Measurements from ENCODE around the gene ZNF25.

GRCh38 chr10:37965006-37965405 is 11.4 kb downstream of the ZNF25 start:
- TF ChIP-seq MAX (CRISPR knock-in tag; IDR thresholded peaks at IDR 0.05), result no peak
- no peak for TF ChIP-seq NFRKB (IDR thresholded peaks at IDR 0.05; ENCODE audit: low read depth)
- TF ChIP-seq, protein P1, sequence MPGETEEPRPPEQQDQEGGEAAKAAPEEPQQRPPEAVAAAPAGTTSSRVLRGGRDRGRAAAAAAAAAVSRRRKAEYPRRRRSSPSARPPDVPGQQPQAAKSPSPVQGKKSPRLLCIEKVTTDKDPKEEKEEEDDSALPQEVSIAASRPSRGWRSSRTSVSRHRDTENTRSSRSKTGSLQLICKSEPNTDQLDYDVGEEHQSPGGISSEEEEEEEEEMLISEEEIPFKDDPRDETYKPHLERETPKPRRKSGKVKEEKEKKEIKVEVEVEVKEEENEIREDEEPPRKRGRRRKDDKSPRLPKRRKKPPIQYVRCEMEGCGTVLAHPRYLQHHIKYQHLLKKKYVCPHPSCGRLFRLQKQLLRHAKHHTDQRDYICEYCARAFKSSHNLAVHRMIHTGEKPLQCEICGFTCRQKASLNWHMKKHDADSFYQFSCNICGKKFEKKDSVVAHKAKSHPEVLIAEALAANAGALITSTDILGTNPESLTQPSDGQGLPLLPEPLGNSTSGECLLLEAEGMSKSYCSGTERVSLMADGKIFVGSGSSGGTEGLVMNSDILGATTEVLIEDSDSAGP (CRISPR knock-in tag; IDR thresholded peaks at IDR 0.05), result no peak
- no peak for TF ChIP-seq ZNF224 (CRISPR knock-in tag; IDR thresholded peaks at IDR 0.05)
- no peak for TF ChIP-seq PML (IDR thresholded peaks at IDR 0.05; ENCODE audit: low read length)
- TF ChIP-seq, protein P2, sequence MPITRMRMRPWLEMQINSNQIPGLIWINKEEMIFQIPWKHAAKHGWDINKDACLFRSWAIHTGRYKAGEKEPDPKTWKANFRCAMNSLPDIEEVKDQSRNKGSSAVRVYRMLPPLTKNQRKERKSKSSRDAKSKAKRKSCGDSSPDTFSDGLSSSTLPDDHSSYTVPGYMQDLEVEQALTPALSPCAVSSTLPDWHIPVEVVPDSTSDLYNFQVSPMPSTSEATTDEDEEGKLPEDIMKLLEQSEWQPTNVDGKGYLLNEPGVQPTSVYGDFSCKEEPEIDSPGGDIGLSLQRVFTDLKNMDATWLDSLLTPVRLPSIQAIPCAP (CRISPR knock-in tag; IDR thresholded peaks at IDR 0.05; ENCODE audit: borderline replicate concordance), result no peak
- TF ChIP-seq CBFA2T2 (conservative IDR thresholded peaks at IDR 0.05), result no peak
- no peak for TF ChIP-seq CHD1 (IDR thresholded peaks at IDR 0.05; ENCODE audit: low read length)
- TF ChIP-seq PKNOX1 (IDR thresholded peaks at IDR 0.05), result no peak
- no peak for TF ChIP-seq E2F1 (CRISPR knock-in tag; IDR thresholded peaks at IDR 0.05)
- TF ChIP-seq MAFF (IDR thresholded peaks at IDR 0.05; ENCODE audit: low read length), result no peak
- no peak for TF ChIP-seq HDAC1 (IDR thresholded peaks at IDR 0.05)

Data from K562 (cell line).